NK-92 treated with Interleukin-12 subunit alpha and Interleukin-12 subunit beta, amount 100 ng/mL, for 24 hours (cell line): ENCODE data around the gene TMEM62.
"Not testable (repeated sequence)": the region's sequence is repeated elsewhere in the genome, so short reads cannot be mapped to it uniquely, and the experiment has no call there.

Experiments
- DNase-seq: peaks from one replicate; lab custom pipeline; 2025; lab: John Stamatoyannopoulos, UW

The TMEM62 gene

GRCh38 chr15:43209059-43209824 is 75.9 kb downstream of the TMEM62 start:
- DNase-seq: no peak

GRCh38 chr15:43210172-43210745 is 76.9 kb downstream of the TMEM62 start:
- no peak for DNase-seq

- DNase-seq: no peak
These were observed 77.4 kb downstream of the TMEM62 start for GRCh38 chr15:43210807-43211206.

- no peak for DNase-seq
These were observed 77.9 kb downstream of the TMEM62 start for GRCh38 chr15:43211224-43211735.

GRCh38 chr15:43212299-43212698 is 78.9 kb downstream of the TMEM62 start:
- no peak for DNase-seq

- DNase-seq: no peak
These were observed 79.6 kb downstream of the TMEM62 start for GRCh38 chr15:43212951-43213350.

GRCh38 chr15:43213466-43213865 is 80.1 kb downstream of the TMEM62 start:
- no peak for DNase-seq

- DNase-seq: no peak
These were observed 80.8 kb downstream of the TMEM62 start for GRCh38 chr15:43214169-43214568.

- no peak for DNase-seq
These were observed 81.4 kb downstream of the TMEM62 start for GRCh38 chr15:43214592-43215295.

- no peak for DNase-seq
These were observed 82.6 kb downstream of the TMEM62 start for GRCh38 chr15:43215961-43216360.

GRCh38 chr15:43218908-43219706 is 85.7 kb downstream of the TMEM62 start:
- no peak for DNase-seq

GRCh38 chr15:43219929-43220928 is 86.8 kb downstream of the TMEM62 start:
- no peak for DNase-seq

GRCh38 chr15:43220991-43221403 is 87.6 kb downstream of the TMEM62 start, which contains the start of gene EPB42:
EPB42 (minus strand) TSS chr15:43221018; CDS start chr15:43220825, 193 bp downstream.
- no peak for DNase-seq

- DNase-seq: no peak
These were observed 88.0 kb downstream of the TMEM62 start for GRCh38 chr15:43221422-43221821.

GRCh38 chr15:43225201-43225949 is 92.0 kb downstream of the TMEM62 start:
- no peak for DNase-seq

- not testable (repeated sequence) for DNase-seq
These were observed 92.5 kb downstream of the TMEM62 start for GRCh38 chr15:43225950-43226255.

GRCh38 chr15:43226436-43227305 is 93.3 kb downstream of the TMEM62 start:
- DNase-seq: no peak

- no peak for DNase-seq
These were observed 96.6 kb downstream of the TMEM62 start for GRCh38 chr15:43229977-43230376.

GRCh38 chr15:43230640-43231115 is 97.3 kb downstream of the TMEM62 start:
- DNase-seq: no peak
